Measurements from ENCODE around the gene GRIK4. TPM values are rescaled to one million over a fixed set of nuclear protein-coding genes. Genes with fewer than 3 reads are reported as not detected.

GRIK4 gene
- total RNA-seq, 2 donors from 2014 or later: 0.05 to 1.7 TPM

DNA sequence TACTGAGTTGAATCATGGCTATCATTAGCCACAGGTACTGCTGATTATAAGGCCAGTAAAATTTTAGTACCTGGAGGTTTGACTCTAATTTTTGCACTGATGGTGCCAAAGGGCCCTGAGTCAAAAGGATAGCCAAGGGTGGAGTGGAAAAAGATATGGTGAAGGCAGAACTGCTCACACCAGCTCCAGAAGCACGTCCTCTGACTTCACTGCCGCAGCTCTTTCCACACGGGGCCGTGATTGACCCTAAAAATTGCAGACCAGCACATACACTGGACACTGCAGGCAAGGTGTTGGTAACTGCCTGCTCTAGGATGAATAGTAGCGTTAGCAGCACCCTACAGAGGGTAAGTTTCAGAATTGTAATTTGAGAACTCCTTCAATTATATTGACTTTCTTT is 25.4 kb upstream of the GRIK4 start:
- peaks cover 3 to 6% of the 10 kb centered on the region in 2 donors for H3K36me3 ChIP-seq

DNA sequence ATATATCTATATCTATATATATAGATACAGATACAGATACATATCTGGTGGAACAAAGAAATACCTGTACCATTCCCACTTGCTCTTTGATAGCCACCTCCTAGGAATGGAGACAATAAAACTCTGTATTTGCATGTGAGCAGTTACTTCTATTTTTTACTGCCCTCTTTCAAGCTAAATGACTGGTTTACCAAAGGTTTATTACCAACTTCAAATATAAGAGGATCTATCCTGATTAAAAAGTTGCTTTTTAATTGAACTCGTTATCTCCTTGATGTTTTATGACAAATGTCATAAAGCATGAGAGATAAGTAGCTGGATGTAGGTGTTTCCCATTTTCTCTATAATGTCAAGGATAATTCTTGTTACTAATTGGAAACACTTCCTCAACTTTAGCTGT is 21.7 kb upstream of the GRIK4 start:
- TF ChIP-seq POLR2AphosphoS5 (IDR thresholded peaks at IDR 0.05) (no peak), POLR2A (IDR thresholded peaks at IDR 0.05) (no peak)
- TF ChIP-seq, protein P1, sequence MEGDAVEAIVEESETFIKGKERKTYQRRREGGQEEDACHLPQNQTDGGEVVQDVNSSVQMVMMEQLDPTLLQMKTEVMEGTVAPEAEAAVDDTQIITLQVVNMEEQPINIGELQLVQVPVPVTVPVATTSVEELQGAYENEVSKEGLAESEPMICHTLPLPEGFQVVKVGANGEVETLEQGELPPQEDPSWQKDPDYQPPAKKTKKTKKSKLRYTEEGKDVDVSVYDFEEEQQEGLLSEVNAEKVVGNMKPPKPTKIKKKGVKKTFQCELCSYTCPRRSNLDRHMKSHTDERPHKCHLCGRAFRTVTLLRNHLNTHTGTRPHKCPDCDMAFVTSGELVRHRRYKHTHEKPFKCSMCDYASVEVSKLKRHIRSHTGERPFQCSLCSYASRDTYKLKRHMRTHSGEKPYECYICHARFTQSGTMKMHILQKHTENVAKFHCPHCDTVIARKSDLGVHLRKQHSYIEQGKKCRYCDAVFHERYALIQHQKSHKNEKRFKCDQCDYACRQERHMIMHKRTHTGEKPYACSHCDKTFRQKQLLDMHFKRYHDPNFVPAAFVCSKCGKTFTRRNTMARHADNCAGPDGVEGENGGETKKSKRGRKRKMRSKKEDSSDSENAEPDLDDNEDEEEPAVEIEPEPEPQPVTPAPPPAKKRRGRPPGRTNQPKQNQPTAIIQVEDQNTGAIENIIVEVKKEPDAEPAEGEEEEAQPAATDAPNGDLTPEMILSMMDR (IDR thresholded peaks at IDR 0.05): no peak
- no peaks in the 10 kb centered on the region for H3K4me1 ChIP-seq (replicated peaks)
- 68% methylated on average over 1 of the region's 1 CpG for whole genome bisulfite sequencing
- no peak for DNase-seq (ENCODE audit: low spot score)
- intact Hi-C loops (cut with DNase I): loop anchor here (10.0 kb wide), 1 partner anchor 155 kb away; the partner anchor contains the start of gene ARHGEF12
- peaks cover 0 to 6% of the 10 kb centered on the region in 2 donors for H3K36me3 ChIP-seq
- no peak overlapping the region for H3K27ac ChIP-seq
- H3K4me3 ChIP-seq: no peak overlapping the region
- H3K27me3 ChIP-seq (replicated peaks; ENCODE audit: insufficient read depth): no peaks in the 10 kb centered on the region
- no peaks in the 10 kb centered on the region for H3K9me3 ChIP-seq

More for the DNA sequence above, 25.4 kb upstream of the GRIK4 start:
- Histone ChIP-seq H3K9me3 (no peaks in the 10 kb centered on the region), H3K27me3 (replicated peaks; ENCODE audit: insufficient read depth) (no peaks in the 10 kb centered on the region), H3K27ac (no peak overlapping the region), H3K4me3 (no peak overlapping the region), H3K4me1 (replicated peaks) (no peaks in the 10 kb centered on the region)
- WGBS: 88% methylated on average over 5 of the region's 5 CpGs
- DNase-seq (ENCODE audit: low spot score): no peak
- intact Hi-C loops (cut with DNase I): no loop called here
- TF ChIP-seq, protein P1 (IDR thresholded peaks at IDR 0.05): no peak
- TF ChIP-seq POLR2A (IDR thresholded peaks at IDR 0.05): no peak
- TF ChIP-seq POLR2AphosphoS5 (IDR thresholded peaks at IDR 0.05): no peak

DNA sequence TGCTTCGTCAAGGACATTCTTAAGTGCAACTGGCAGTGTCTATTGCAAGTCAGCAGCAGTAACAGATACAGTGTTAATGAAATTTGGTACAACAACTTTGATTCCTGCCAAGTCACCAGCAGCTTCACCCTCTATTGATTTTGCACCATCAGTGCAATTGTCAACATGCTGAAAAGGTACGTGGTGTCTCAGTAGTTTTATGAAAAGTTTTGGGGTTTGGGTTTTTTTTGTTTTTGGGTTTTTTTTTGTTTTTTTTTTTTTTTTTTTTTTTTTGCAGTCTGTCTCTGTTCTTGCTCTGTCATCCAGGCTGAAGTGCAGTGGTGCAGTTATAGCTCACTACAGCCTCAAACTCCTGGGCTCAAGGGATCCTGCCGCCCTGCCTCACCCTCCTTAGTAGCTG is 19.1 kb upstream of the GRIK4 start:
- 64% methylated on average over 3 of the region's 3 CpGs for WGBS
- no peaks in the 10 kb centered on the region for H3K4me1 ChIP-seq (replicated peaks)
- TF ChIP-seq, protein P1 (IDR thresholded peaks at IDR 0.05): no peak
- TF ChIP-seq POLR2AphosphoS5 (IDR thresholded peaks at IDR 0.05) (no peak), POLR2A (IDR thresholded peaks at IDR 0.05) (no peak)
- no peaks in the 10 kb centered on the region for H3K9me3 ChIP-seq
- no peaks in the 10 kb centered on the region for H3K27me3 ChIP-seq (replicated peaks; ENCODE audit: insufficient read depth)
- H3K36me3 ChIP-seq: no peaks in the 10 kb centered on the region
- no peak overlapping the region for H3K4me3 ChIP-seq
- no peak for DNase-seq (ENCODE audit: low spot score)
- intact Hi-C loops (cut with DNase I): loop anchor here (10.0 kb wide), 1 partner anchor 158 kb away; the partner anchor contains the start of gene ARHGEF12
- H3K27ac ChIP-seq: no peak overlapping the region

DNA sequence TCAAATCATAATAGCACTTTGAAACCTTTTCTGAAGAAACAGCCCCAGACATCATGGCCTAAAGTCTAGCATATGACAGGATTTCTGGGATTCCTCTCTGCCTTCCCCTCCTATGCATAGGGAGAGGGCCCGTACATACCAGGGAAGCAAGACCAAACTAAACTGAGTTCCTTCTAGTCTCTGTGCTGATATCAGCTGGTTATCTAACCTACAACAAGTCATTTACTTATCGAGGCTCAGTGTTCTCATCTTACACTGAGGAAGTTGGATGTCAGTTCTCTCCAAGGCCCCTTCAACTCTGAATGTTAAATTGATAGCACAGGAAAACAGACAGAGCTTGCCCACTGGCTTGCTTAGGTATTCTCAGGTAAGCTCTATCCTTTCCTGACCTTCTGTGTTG is 17.0 kb upstream of the GRIK4 start:
- Histone ChIP-seq H3K4me1 (replicated peaks) (no peaks in the 10 kb centered on the region), H3K36me3 (no peaks in the 10 kb centered on the region), H3K27me3 (replicated peaks; ENCODE audit: insufficient read depth) (no peaks in the 10 kb centered on the region), H3K4me3 (no peak overlapping the region), H3K27ac (no peak overlapping the region), H3K9me3 (no peaks in the 10 kb centered on the region)
- intact Hi-C loops (cut with DNase I): loop anchor here (10.0 kb wide), 1 partner anchor 160 kb away; the partner anchor contains the start of gene ARHGEF12
- TF ChIP-seq, protein P1 (IDR thresholded peaks at IDR 0.05): no peak
- TF ChIP-seq POLR2A (IDR thresholded peaks at IDR 0.05) (no peak), POLR2AphosphoS5 (IDR thresholded peaks at IDR 0.05) (no peak)
- no peak for DNase-seq (ENCODE audit: low spot score)
- WGBS: 50% methylated on average over 2 of the region's 2 CpGs

- no peak for DNase-seq (ENCODE audit: low spot score)
- Histone ChIP-seq H3K36me3 (no peaks in the 10 kb centered on the region), H3K27me3 (replicated peaks; ENCODE audit: insufficient read depth) (no peaks in the 10 kb centered on the region), H3K9me3 (no peaks in the 10 kb centered on the region), H3K4me1 (replicated peaks) (no peaks in the 10 kb centered on the region), H3K27ac (no peak overlapping the region), H3K4me3 (no peak overlapping the region)
- TF ChIP-seq POLR2AphosphoS5 (IDR thresholded peaks at IDR 0.05) (no peak), POLR2A (IDR thresholded peaks at IDR 0.05) (no peak)
- TF ChIP-seq, protein P1 (IDR thresholded peaks at IDR 0.05): no peak
- WGBS: 85% methylated on average over 8 of the region's 8 CpGs
- intact Hi-C loops (cut with DNase I): loop anchor here (10.0 kb wide), 1 partner anchor 164 kb away; the partner anchor contains the start of gene ARHGEF12
These were observed 12.5 kb upstream of the GRIK4 start for GRCh38 chr11:120499088-120499487.
